Fibroblast of the aortic adventitia (primary cell): ENCODE data around the gene RTN4. TPM values are rescaled to one million over a fixed set of nuclear protein-coding genes. Genes with fewer than 3 reads are reported as not detected.

Experiments
- DNase-seq: peaks from one replicate; pipeline ENCODE4 v3.0.0-alpha.2; 2010; ENCODE audit warnings: low read depth
- H3K4me3 ChIP-seq: 2 replicates; pipeline ENCODE4 v1.5.1; 2011; ENCODE audit warnings: low read depth, mild to moderate bottlenecking, control low read depth, low read length, moderate library complexity
- total RNA-seq: library from RNA; depleted of rRNA; stranded (reverse); fragments of >200 nt; gene quantifications from 2 replicates; pipeline ENCODE4 v1.2.3, GENCODE V29; 2012; ENCODE audit warnings: low replicate concordance
- TF ChIP-seq, protein P1 (sequence below): IDR thresholded peaks from 2 replicates; pipeline ENCODE4 v1.5.1; 2011; ENCODE audit warnings: mild to moderate bottlenecking, low read length, control low read depth, inconsistent platforms; ENCODE audit not compliant: insufficient read depth

The RTN4 gene
- total RNA-seq, 1 donor, result 357 TPM

DNA sequence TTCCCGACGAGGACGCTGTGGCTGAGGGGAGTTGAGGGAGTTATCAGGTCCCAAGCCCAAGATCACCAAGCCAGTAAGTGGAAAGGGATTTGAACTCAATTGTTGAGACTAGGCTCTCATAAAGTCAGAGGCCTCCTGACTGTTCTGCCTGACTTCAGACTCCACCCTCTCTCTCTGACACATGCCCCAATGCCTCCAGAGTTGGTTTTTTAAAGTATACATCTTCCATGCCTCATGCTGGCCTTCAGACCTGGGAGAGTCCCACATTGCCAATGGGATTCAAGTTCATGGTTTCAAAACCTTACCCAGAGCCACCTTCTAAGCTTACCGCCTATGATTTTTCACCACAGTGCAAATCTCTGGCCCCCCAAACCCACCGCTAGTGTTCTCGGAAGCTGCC, 100.8 kb downstream of the RTN4 start:
- TF ChIP-seq, protein P1, sequence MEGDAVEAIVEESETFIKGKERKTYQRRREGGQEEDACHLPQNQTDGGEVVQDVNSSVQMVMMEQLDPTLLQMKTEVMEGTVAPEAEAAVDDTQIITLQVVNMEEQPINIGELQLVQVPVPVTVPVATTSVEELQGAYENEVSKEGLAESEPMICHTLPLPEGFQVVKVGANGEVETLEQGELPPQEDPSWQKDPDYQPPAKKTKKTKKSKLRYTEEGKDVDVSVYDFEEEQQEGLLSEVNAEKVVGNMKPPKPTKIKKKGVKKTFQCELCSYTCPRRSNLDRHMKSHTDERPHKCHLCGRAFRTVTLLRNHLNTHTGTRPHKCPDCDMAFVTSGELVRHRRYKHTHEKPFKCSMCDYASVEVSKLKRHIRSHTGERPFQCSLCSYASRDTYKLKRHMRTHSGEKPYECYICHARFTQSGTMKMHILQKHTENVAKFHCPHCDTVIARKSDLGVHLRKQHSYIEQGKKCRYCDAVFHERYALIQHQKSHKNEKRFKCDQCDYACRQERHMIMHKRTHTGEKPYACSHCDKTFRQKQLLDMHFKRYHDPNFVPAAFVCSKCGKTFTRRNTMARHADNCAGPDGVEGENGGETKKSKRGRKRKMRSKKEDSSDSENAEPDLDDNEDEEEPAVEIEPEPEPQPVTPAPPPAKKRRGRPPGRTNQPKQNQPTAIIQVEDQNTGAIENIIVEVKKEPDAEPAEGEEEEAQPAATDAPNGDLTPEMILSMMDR, result no peak
- DNase-seq, result no peak
- no peak overlapping the region for H3K4me3 ChIP-seq

- H3K4me3 ChIP-seq, result no peak overlapping the region
- DNase-seq, result no peak
- TF ChIP-seq, protein P1, result no peak
Observed at GRCh38 chr2:54948120-54948519, 102.1 kb downstream of the RTN4 start.

DNA sequence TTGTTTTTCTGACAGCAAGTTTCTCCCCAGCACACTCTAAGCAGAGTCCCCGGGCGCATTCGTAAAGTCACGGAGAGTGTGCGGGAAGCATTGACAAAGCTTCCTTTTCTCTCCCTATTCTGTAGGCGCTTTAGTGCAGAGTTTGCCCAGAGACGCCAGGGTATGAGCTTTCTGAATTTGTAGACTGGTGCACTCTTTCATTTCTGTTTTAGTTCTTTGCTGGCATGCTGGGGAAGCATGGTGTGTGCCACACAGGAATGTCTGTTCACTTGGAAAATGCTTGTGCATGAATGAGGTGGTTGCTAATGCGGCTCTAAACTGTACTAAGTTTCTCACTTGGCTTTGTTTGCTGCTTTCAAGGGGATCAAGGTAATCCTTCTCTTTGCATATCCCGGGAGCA, 102.6 kb downstream of the RTN4 start:
- DNase-seq, result no peak
- TF ChIP-seq, protein P1, result no peak
- H3K4me3 ChIP-seq, result no peak overlapping the region

- TF ChIP-seq, protein P1, result no peak
- no peak overlapping the region for H3K4me3 ChIP-seq
- no peak for DNase-seq
Observed at GRCh38 chr2:54947136-54947535, 103.1 kb downstream of the RTN4 start.

DNA sequence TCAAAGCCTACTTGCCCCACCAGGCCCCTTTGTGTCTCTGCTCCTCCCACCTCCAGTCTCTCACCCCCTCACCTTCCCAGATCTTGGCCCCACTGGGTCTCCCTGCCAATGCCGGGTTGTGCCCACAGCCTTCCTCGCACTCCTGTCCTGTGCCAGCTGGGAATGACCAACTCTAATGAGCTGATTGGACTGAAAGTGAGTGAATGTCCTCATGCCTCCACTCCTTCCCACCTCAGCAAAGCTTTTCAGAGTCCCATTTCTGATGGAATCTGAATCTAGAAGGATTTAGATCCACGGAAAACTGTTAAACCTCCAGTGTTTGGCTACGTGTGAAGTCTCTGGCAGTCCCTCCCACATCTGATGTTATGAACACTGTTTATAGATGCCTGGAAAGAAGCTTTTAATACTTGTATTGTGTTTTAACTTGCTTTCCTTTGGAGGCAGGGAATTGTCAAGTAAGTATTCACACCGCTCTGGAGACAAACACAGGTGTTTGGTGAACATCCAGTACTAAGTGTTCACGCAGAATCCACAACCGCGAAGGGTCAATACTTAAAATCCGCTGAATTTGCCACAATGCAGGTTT, 103.9 kb downstream of the RTN4 start:
- no peak for DNase-seq
- TF ChIP-seq, protein P1, result no peak
- no peak overlapping the region for H3K4me3 ChIP-seq

GRCh38 chr2:54945391-54946219, 104.6 kb downstream of the RTN4 start:
- TF ChIP-seq, protein P1, result no peak
- no peak overlapping the region for H3K4me3 ChIP-seq
- peak; percentile 82 for DNase-seq
